GM13977 (cell line): Measurements from ENCODE around the gene CD86.

Source experiments
- DNase-seq: peaks from one replicate; pipeline ENCODE4 v3.0.0; 2012; ENCODE audit warnings: low spot score
- CTCF ChIP-seq: IDR thresholded peaks from 2 replicates; pipeline ENCODE4 v1.5.1; 2012; ENCODE audit warnings: mild to moderate bottlenecking, control low read depth; ENCODE audit not compliant: insufficient read depth; ENCODE audit errors: extremely low read depth, missing control alignments
- in situ Hi-C: fragments of 300-500 bp; cut with MboI; formaldehyde crosslinking; loops from one replicate; pipeline ENCODE4 v1.12.0; 2022; ENCODE audit warnings: low sequenced_read_pairs, low pct_unique_long_range_greater_than_20kb, mixed read lengths, inconsistent platforms; ENCODE audit not compliant: unreplicated experiment

Gene CD86

DNA sequence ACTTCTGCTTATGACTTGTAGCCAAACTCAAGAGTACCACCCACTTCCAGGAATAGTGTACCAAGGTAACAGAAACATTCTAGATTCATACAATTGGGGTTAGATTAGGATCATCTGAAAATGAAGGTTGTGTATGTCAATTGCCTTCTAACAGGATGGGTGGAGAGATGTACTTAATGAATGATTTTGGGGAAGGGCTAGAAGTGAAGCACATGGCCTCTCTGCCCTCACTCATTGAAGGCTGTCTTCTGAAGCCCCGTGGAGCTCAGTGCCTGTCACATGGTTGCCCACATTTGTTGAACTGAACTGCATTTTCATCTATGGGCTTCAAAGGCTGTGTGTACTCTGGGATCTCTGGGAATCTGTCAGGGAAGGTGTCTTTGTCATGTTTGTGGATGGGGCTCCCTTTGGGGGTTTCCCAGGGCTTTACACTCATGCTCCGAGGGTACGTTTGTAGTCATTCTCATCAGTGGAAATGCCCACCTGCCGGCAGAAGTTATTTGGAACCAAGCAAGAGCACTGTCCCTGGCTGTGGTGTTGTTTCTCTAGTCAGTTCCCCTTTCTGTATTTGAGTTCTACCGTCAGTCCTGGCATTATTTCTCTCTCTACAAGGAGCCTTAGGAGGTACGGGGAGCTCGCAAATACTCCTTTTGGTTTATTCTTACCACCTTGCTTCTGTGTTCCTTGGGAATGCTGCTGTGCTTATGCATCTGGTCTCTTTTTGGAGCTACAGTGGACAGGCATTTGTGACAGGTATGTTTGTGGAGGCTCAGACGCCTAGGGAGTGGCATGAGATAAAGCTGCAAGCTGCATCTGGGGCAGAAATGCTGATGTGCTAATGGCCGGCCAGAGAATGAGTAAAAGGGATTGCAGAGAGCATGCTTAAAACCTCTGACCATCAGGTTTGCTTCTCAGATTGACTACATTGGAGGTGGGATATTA, 22.4 kb downstream of the CD86 start:
- no peak for DNase-seq
- no peak for TF ChIP-seq CTCF
- in situ Hi-C loops, result loop anchor here (10.0 to 25.0 kb wide), 2 partner anchors 83 to 190 kb away; partner anchors contain the start of gene SLC15A2

- no peak for TF ChIP-seq CTCF
- in situ Hi-C loops, result loop anchor here (10.0 to 25.0 kb wide), 2 partner anchors 84 to 191 kb away; partner anchors contain the start of gene SLC15A2
- no peak for DNase-seq
Observed at GRCh38 chr3:122078235-122078935, 23.2 kb downstream of the CD86 start.

GRCh38 chr3:122079524-122080206, 24.5 kb downstream of the CD86 start:
- DNase-seq, result no peak
- in situ Hi-C loops, result loop anchor here (10.0 to 25.0 kb wide), 2 partner anchors 85 to 192 kb away; partner anchors contain the start of gene SLC15A2
- TF ChIP-seq CTCF, result no peak

DNA sequence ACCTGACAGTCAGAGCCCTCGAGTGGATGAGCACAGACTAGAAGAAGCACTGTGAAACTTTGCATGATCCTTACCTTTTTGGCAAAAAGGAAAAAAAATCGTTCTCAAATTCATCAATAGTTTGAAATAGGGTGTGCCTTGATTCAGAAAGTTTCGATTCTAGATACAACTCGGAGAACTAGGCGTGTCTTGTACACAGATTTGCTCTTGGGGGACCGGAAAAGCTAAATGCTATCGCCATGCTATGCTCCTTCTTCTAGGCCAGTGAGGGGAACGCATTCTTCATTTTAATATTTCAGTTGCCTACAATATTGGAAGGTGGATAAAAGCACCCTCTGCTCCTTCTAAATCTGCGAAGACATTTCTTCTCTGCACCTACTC, 25.0 kb downstream of the CD86 start:
- no peak for TF ChIP-seq CTCF
- no peak for DNase-seq
- in situ Hi-C loops, result loop anchor here (25.0 kb wide), 1 partner anchor 193 kb away; the partner anchor contains the start of gene SLC15A2

DNA sequence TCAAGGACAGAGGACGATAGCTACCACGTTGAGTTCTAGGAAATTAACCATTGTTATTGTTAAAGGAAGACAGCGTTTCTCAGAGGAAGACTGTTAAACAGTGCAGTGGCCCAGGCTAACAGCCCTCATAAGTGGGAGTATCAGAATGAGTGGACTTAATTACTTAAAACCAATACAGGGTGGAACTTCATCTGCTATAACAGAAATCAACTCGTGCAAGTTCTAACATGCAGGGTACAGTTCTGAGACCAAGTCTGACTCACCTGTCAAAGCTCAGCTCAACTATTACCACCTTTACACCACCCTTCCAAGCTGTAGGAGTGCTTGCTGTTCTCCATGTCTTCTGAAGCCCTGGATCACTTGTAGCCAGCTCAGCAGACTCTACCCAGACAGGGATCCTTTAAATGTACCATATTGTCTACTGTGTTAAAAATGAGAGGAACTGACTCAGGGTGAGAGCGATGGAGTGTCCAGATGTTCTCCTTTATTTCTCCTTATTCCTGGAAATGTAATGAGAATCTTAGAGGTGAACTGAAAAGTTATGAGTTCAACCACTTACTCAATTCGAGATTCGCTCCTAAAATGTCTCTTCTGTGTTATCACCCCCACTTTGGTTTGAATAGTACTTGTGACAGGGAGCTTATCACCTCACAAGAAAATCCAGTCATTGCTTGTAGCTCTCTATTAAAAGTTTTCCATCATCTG, 26.5 kb downstream of the CD86 start:
- in situ Hi-C loops, result loop anchor here (25.0 kb wide), 1 partner anchor 194 kb away; the partner anchor contains the start of gene SLC15A2
- DNase-seq, result no peak
- no peak for TF ChIP-seq CTCF
